Measurements from ENCODE around the gene EIF3L. TPM values are rescaled to one million over a fixed set of nuclear protein-coding genes. Genes with fewer than 3 reads are reported as not detected.

The EIF3L gene
- total RNA-seq, 1 donor from 2014 or later = 971 TPM

GRCh38 chr22:37854946-37855345 is 5.7 kb downstream of the EIF3L start:
- H3K4me1 ChIP-seq = peaks cover 10% of the 10 kb centered on the region
- peaks cover 49% of the 10 kb centered on the region for H3K79me2 ChIP-seq (ENCODE audit: low read depth)
- peaks cover 11% of the 10 kb centered on the region for H3F3A ChIP-seq (ENCODE audit: low read depth)
- no peak overlapping the region for H3K27ac Mint-ChIP-seq
- no peak overlapping the region for H3K9ac ChIP-seq
- H3K9me3 ChIP-seq (ENCODE audit: low read depth) = no peaks in the 10 kb centered on the region
- no peak for TF ChIP-seq CTCF (IDR thresholded peaks at IDR 0.05)
- no peak for TF ChIP-seq EZH2phosphoT487 (IDR thresholded peaks at IDR 0.05)
- TF ChIP-seq EZH2 (IDR thresholded peaks at IDR 0.05) = no peak
- no peak overlapping the region for H3K4me3 Mint-ChIP-seq
- H2AFZ ChIP-seq (replicated peaks) = no peak overlapping the region
- no peaks in the 10 kb centered on the region for H3K27me3 ChIP-seq
- no peak overlapping the region for H3K4me2 ChIP-seq
- no peaks in the 10 kb centered on the region for H3K27me3 Mint-ChIP-seq (ENCODE audit: insufficient read depth, low read depth)
- H3K36me3 ChIP-seq = peaks cover 16% of the 10 kb centered on the region
- peaks cover 10% of the 10 kb centered on the region for H3K4me1 Mint-ChIP-seq
- H3K4me3 ChIP-seq = no peak overlapping the region
- no peak overlapping the region for H3K27ac ChIP-seq
- H3K36me3 Mint-ChIP-seq = peaks cover 45% of the 10 kb centered on the region
- H4K20me1 ChIP-seq (ENCODE audit: low read depth) = peaks cover 50% of the 10 kb centered on the region
- DNase-seq (ENCODE audit: low spot score) = no peak
- H3K9me3 Mint-ChIP-seq = no peaks in the 10 kb centered on the region

- peaks cover 8% of the 10 kb centered on the region for H3K4me1 Mint-ChIP-seq
- H3K9me3 Mint-ChIP-seq = no peaks in the 10 kb centered on the region
- H3K27me3 Mint-ChIP-seq (ENCODE audit: insufficient read depth, low read depth) = no peaks in the 10 kb centered on the region
- no peak overlapping the region for H2AFZ ChIP-seq (replicated peaks)
- peaks cover 45% of the 10 kb centered on the region for H3K36me3 Mint-ChIP-seq
- peaks cover 12% of the 10 kb centered on the region for H3F3A ChIP-seq (ENCODE audit: low read depth)
- TF ChIP-seq CTCF (IDR thresholded peaks at IDR 0.05) (no peak), EZH2 (IDR thresholded peaks at IDR 0.05) (no peak), EZH2phosphoT487 (IDR thresholded peaks at IDR 0.05) (no peak)
- H3K9ac ChIP-seq = no peak overlapping the region
- no peak overlapping the region for H3K27ac Mint-ChIP-seq
- no peaks in the 10 kb centered on the region for H3K9me3 ChIP-seq (ENCODE audit: low read depth)
- peaks cover 5% of the 10 kb centered on the region for H3K4me1 ChIP-seq
- H3K4me2 ChIP-seq = no peak overlapping the region
- H3K27me3 ChIP-seq = no peaks in the 10 kb centered on the region
- no peak overlapping the region for H3K4me3 Mint-ChIP-seq
- H3K4me3 ChIP-seq = no peak overlapping the region
- peaks cover 44% of the 10 kb centered on the region for H3K79me2 ChIP-seq (ENCODE audit: low read depth)
- peaks cover 19% of the 10 kb centered on the region for H3K36me3 ChIP-seq
- DNase-seq (ENCODE audit: low spot score) = no peak
- H3K27ac ChIP-seq = no peak overlapping the region
- H4K20me1 ChIP-seq (ENCODE audit: low read depth) = peaks cover 45% of the 10 kb centered on the region
Measured at GRCh38 chr22:37855462-37855861, 6.2 kb downstream of the EIF3L start.

GRCh38 chr22:37860796-37861421 is 11.7 kb downstream of the EIF3L start:
- H3K4me1 ChIP-seq = no peaks in the 10 kb centered on the region
- Mint-ChIP-seq H3K27me3 (ENCODE audit: insufficient read depth, low read depth) (no peaks in the 10 kb centered on the region), H3K27ac (no peak overlapping the region), H3K9me3 (no peaks in the 10 kb centered on the region), H3K36me3 (peaks cover 43% of the 10 kb centered on the region), H3K4me1 (peaks cover 4% of the 10 kb centered on the region), H3K4me3 (no peak overlapping the region)
- H3K27me3 ChIP-seq = no peaks in the 10 kb centered on the region
- peaks cover 18% of the 10 kb centered on the region for H3K79me2 ChIP-seq (ENCODE audit: low read depth)
- H3K36me3 ChIP-seq = peaks cover 20% of the 10 kb centered on the region
- no peak for TF ChIP-seq CTCF (IDR thresholded peaks at IDR 0.05)
- no peak overlapping the region for H3K4me2 ChIP-seq
- no peak for DNase-seq (ENCODE audit: low spot score)
- H4K20me1 ChIP-seq (ENCODE audit: low read depth) = peaks cover 19% of the 10 kb centered on the region
- H3K9ac ChIP-seq = no peak overlapping the region
- no peak overlapping the region for H3K4me3 ChIP-seq
- H3K9me3 ChIP-seq (ENCODE audit: low read depth) = no peaks in the 10 kb centered on the region
- H3F3A ChIP-seq (ENCODE audit: low read depth) = peaks cover 27% of the 10 kb centered on the region
- H3K27ac ChIP-seq = no peak overlapping the region
- no peak overlapping the region for H2AFZ ChIP-seq (replicated peaks)
